SK-N-SH treated with all-trans-retinoic acid at 6 μM for 48 hours (cell line): Measurements from ENCODE around the gene TMC6.

Experiments used
- ATAC-seq: fragments of 200-7000 bp; cut with Tn5 transposase; 3 replicates; pipeline ENCODE4 v1.9.1; 2020; ENCODE audit warnings: mild to moderate bottlenecking, moderate library complexity
- CREB5 ChIP-seq: fragments of 250-450 bp; sonication (Bioruptor Pico); IDR thresholded peaks from 2 replicates; pipeline ENCODE4 v1.5.1; 2020; ENCODE audit warnings: low read depth, mild to moderate bottlenecking, moderate library complexity
- ESRRG ChIP-seq: fragments of 250-450 bp; sonication (Bioruptor Pico); IDR thresholded peaks from 2 replicates; pipeline ENCODE4 v1.6.1; 2021; ENCODE audit warnings: mild to moderate bottlenecking
- GLIS3 ChIP-seq: fragments of 250-450 bp; sonication (Bioruptor Pico); IDR thresholded peaks from 2 replicates; pipeline ENCODE4 v1.5.0; 2020; ENCODE audit warnings: mild to moderate bottlenecking, moderate library complexity
- ISL1 ChIP-seq: fragments of 250-450 bp; sonication (Bioruptor Pico); IDR thresholded peaks from 2 replicates; pipeline ENCODE4 v2.1.2; 2022; ENCODE audit warnings: mild to moderate bottlenecking, moderate library complexity
- PATZ1 ChIP-seq: fragments of 250-450 bp; sonication (Bioruptor Pico); IDR thresholded peaks from 2 replicates; pipeline ENCODE4 v1.8.0; 2020; ENCODE audit warnings: mild to moderate bottlenecking, moderate library complexity, borderline replicate concordance
- POU6F1 ChIP-seq: fragments of 250-450 bp; sonication (Bioruptor Pico); IDR thresholded peaks from 2 replicates; pipeline ENCODE4 v1.8.0; 2021; ENCODE audit warnings: low read depth, mild to moderate bottlenecking, moderate library complexity, borderline replicate concordance
- PPARA ChIP-seq: fragments of 250-450 bp; sonication (Bioruptor Pico); IDR thresholded peaks from 2 replicates; pipeline ENCODE4 v1.5.0; 2020; ENCODE audit warnings: mild to moderate bottlenecking, borderline replicate concordance
- RARB ChIP-seq: fragments of 250-450 bp; sonication (Bioruptor Pico); IDR thresholded peaks from 2 replicates; pipeline ENCODE4 v1.8.0; 2021; ENCODE audit warnings: mild to moderate bottlenecking, moderate library complexity
- SNAI2 ChIP-seq: fragments of 250-450 bp; sonication (Bioruptor Pico); IDR thresholded peaks from 2 replicates; pipeline ENCODE4 v1.5.0; 2020; ENCODE audit warnings: mild to moderate bottlenecking, moderate library complexity
- TSHZ2 ChIP-seq: fragments of 250-450 bp; sonication (Bioruptor Pico); IDR thresholded peaks from 2 replicates; pipeline ENCODE4 v1.5.0; 2020; ENCODE audit warnings: mild to moderate bottlenecking, moderate library complexity
- ZFP3 ChIP-seq: fragments of 250-450 bp; sonication (Bioruptor Pico); IDR thresholded peaks from 2 replicates; pipeline ENCODE4 v1.5.0; 2020; ENCODE audit warnings: mild to moderate bottlenecking, moderate library complexity
- ZFP30 ChIP-seq: fragments of 450-650 bp; formaldehyde crosslinking; IDR thresholded peaks from 2 replicates; pipeline ENCODE4 v1.5.0; 2022; ENCODE audit warnings: mild to moderate bottlenecking, moderate library complexity

Gene TMC6

GRCh38 chr17:78128551-78129350 is at the start of gene TMC6:
Gene TMC6, minus strand, starts transcription at chr17:78128755. Its CDS starts 1,923 bp downstream, at chr17:78126832.
- peak; percentile 7 for ATAC-seq

GRCh38 chr17:78176548-78177025 is 48.0 kb upstream of the TMC6 start:
- no peak for TF ChIP-seq PPARA (CRISPR knock-in tag)
- no peak for TF ChIP-seq SNAI2 (CRISPR knock-in tag)
- no peak for TF ChIP-seq PATZ1
- no peak for TF ChIP-seq CREB5 (CRISPR knock-in tag)
- TF ChIP-seq POU6F1 (CRISPR knock-in tag): no peak
- TF ChIP-seq GLIS3 (CRISPR knock-in tag): no peak
- TF ChIP-seq, all 23 proteins: peak for 0
- ATAC-seq: peak; percentile 84

More at GRCh38 chr17:78128551-78129350, at the start of gene TMC6:
- no peak for TF ChIP-seq PATZ1
- no peak for TF ChIP-seq ZFP3
- TF ChIP-seq POU6F1 (CRISPR knock-in tag): no peak
- TF ChIP-seq ISL1 (CRISPR knock-in tag): no peak
- TF ChIP-seq ZFP30: no peak
- TF ChIP-seq PPARA (CRISPR knock-in tag): no peak
- TF ChIP-seq, all 23 proteins: peak for 0

GRCh38 chr17:78175643-78175981 is 47.1 kb upstream of the TMC6 start:
- no peak for ATAC-seq
- TF ChIP-seq PPARA (CRISPR knock-in tag) (no peak), ZFP30 (no peak), RARB (CRISPR knock-in tag) (no peak), TSHZ2 (CRISPR knock-in tag) (no peak), CREB5 (CRISPR knock-in tag) (no peak), ESRRG (CRISPR knock-in tag) (no peak), PATZ1 (no peak), GLIS3 (CRISPR knock-in tag) (no peak)
- TF ChIP-seq, all 23 proteins: peak for 0
